Suprapubic skin (tissue), 4 donors: ENCODE measurements around the gene ADGRE1. TPM values are rescaled to one million over a fixed set of nuclear protein-coding genes. Genes with fewer than 3 reads are reported as not detected.

ENCODE experiments used
- DNase-seq, 2 donors: peaks; one replicate each; pipeline ENCODE4 v3.0.0-alpha.2; 2019; ENCODE audit warnings: low spot score in 2 of 2
- H3K27ac ChIP-seq: fragments of 200-600 bp; sonication (generic); one replicate; pipeline ENCODE4 v1.5.1; 2019
- H3K27me3 ChIP-seq: fragments of 200-600 bp; sonication (generic); one replicate; pipeline ENCODE4 v1.5.1; 2019
- H3K36me3 ChIP-seq: fragments of 200-600 bp; sonication (generic); one replicate; pipeline ENCODE4 v1.5.1; 2019
- H3K4me1 ChIP-seq: fragments of 200-600 bp; sonication (generic); one replicate; pipeline ENCODE4 v1.5.1; 2019
- H3K4me3 ChIP-seq: fragments of 200-600 bp; sonication (generic); one replicate; pipeline ENCODE4 v1.5.1; 2019; ENCODE audit warnings: mild to moderate bottlenecking
- H3K9me3 ChIP-seq: fragments of 200-600 bp; sonication (generic); one replicate; pipeline ENCODE4 v1.5.1; 2019
- EP300 ChIP-seq: sonication (generic); formaldehyde crosslinking; IDR thresholded peaks from one replicate; pipeline ENCODE4 v1.6.1; 2017; ENCODE audit warnings: antibody characterized with exemption
- POLR2A ChIP-seq, 2 donors: fragments of 450-650 bp; IDR thresholded peaks; one replicate each; pipeline ENCODE4 v1.6.1; 2017; ENCODE audit warnings: antibody characterized with exemption in 2 of 2, mild to moderate bottlenecking in 2 of 2, moderate library complexity in 2 of 2
- POLR2AphosphoS5 ChIP-seq, 3 donors: sonication (generic); formaldehyde crosslinking; IDR thresholded peaks; one replicate each; pipeline ENCODE4 v1.6.1; 2017; ENCODE audit warnings: antibody characterized with exemption in 3 of 3
- WGBS: methylation state at CpG from one replicate; pipeline ENCODE4 v1.1.5; 2018; 5-methylcytosine and 5-hydroxymethylcytosine counted together
- total RNA-seq, 4 donors: library from RNA; depleted of rRNA; stranded (reverse); fragments of >200 nt; gene quantifications; one replicate each; pipeline ENCODE4 v1.1.0, GENCODE V29; 2016
- TF ChIP-seq, protein P1 (sequence below), 2 donors: fragments of 200-600 bp in 1 of 2; fragments of 450-650 bp in 1 of 2; sonication (generic) in 1 of 2; IDR thresholded peaks; one replicate each; pipeline ENCODE4 v1.5.1; 2016 to 2019; ENCODE audit warnings: antibody characterized with exemption in 2 of 2, mild to moderate bottlenecking in 1 of 2, moderate library complexity in 1 of 2

ADGRE1 gene
- total RNA-seq, 4 donors from 2014 or later = not detected

- Histone ChIP-seq H3K27me3 (peaks cover 5% of the 10 kb centered on the region), H3K9me3 (peaks cover 16% of the 10 kb centered on the region), H3K4me3 (no peak overlapping the region), H3K36me3 (no peaks in the 10 kb centered on the region), H3K27ac (no peak overlapping the region), H3K4me1 (no peaks in the 10 kb centered on the region)
- no peak for DNase-seq
- TF ChIP-seq EP300 (no peak), POLR2A (IDR thresholded peaks at IDR 0.05) (no peak), POLR2AphosphoS5 (IDR thresholded peaks at IDR 0.05) (no peak)
- 74% methylated on average over 8 of the region's 8 CpGs for WGBS
Measured at GRCh38 chr19:6891761-6892385, 4.5 kb downstream of the ADGRE1 start.

DNA sequence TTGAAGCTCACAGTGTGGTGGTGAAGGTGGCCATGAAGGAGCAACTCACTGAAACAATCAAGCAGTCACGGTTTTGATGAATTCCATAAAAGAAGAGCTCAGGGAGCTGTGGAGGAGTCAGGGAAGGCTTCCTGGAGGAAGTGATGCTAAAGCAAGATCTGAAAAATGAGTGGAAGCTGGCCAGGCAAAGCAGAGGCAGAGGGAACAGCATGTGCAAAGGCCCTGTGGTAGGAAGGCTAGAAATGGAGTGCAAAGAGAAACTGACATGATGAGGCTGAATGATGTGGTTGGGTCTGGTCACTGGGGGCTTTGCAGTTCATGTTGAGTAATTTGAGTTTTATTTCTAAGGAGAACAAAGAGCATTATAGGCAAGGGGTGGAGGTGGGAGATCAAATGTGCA, 6.9 kb downstream of the ADGRE1 start:
- no peaks in the 10 kb centered on the region for H3K36me3 ChIP-seq
- H3K9me3 ChIP-seq = peaks cover 22% of the 10 kb centered on the region
- WGBS = 100% methylated on average over 1 of the region's 1 CpG
- no peak for DNase-seq
- no peak overlapping the region for H3K27ac ChIP-seq
- TF ChIP-seq POLR2A (IDR thresholded peaks at IDR 0.05) = no peak
- TF ChIP-seq EP300 = no peak
- TF ChIP-seq, protein P1, sequence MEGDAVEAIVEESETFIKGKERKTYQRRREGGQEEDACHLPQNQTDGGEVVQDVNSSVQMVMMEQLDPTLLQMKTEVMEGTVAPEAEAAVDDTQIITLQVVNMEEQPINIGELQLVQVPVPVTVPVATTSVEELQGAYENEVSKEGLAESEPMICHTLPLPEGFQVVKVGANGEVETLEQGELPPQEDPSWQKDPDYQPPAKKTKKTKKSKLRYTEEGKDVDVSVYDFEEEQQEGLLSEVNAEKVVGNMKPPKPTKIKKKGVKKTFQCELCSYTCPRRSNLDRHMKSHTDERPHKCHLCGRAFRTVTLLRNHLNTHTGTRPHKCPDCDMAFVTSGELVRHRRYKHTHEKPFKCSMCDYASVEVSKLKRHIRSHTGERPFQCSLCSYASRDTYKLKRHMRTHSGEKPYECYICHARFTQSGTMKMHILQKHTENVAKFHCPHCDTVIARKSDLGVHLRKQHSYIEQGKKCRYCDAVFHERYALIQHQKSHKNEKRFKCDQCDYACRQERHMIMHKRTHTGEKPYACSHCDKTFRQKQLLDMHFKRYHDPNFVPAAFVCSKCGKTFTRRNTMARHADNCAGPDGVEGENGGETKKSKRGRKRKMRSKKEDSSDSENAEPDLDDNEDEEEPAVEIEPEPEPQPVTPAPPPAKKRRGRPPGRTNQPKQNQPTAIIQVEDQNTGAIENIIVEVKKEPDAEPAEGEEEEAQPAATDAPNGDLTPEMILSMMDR (IDR thresholded peaks at IDR 0.05) = no peak
- no peak for TF ChIP-seq POLR2AphosphoS5 (IDR thresholded peaks at IDR 0.05)
- H3K4me3 ChIP-seq = no peak overlapping the region
- H3K4me1 ChIP-seq = no peaks in the 10 kb centered on the region
- H3K27me3 ChIP-seq = peaks cover 5% of the 10 kb centered on the region

DNA sequence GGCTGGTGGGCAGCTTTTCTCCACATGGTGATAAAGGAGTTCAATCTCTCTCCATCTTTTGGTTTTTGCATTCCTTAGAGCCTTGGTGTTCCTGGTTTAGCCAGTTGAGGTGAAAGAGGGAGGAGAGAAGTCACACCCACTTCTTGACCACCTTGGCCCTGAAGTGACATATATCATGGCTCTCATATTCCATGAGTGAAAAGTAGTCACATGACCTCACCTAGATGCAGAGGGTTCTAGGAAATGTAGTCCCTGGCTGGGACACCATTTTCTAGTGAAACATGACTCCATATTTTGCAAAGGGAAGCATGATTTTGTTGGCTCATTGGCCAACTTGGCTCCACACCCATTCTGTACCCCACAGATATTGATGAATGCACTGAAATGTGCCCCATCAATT, 16.1 kb downstream of the ADGRE1 start:
- H3K9me3 ChIP-seq = peaks cover 18% of the 10 kb centered on the region
- H3K4me1 ChIP-seq = no peaks in the 10 kb centered on the region
- no peak for DNase-seq
- no peak overlapping the region for H3K27ac ChIP-seq
- no peaks in the 10 kb centered on the region for H3K27me3 ChIP-seq
- no peak overlapping the region for H3K4me3 ChIP-seq
- H3K36me3 ChIP-seq = no peaks in the 10 kb centered on the region
- TF ChIP-seq, protein P1 (IDR thresholded peaks at IDR 0.05) = no peak
- TF ChIP-seq EP300 (no peak), POLR2AphosphoS5 (IDR thresholded peaks at IDR 0.05) (no peak), POLR2A (IDR thresholded peaks at IDR 0.05) (no peak)

GRCh38 chr19:6906559-6907060, 19.2 kb downstream of the ADGRE1 start:
- H3K27me3 ChIP-seq = no peaks in the 10 kb centered on the region
- H3K4me3 ChIP-seq = no peak overlapping the region
- no peaks in the 10 kb centered on the region for H3K36me3 ChIP-seq
- no peak for TF ChIP-seq POLR2A (IDR thresholded peaks at IDR 0.05)
- TF ChIP-seq EP300 = no peak
- TF ChIP-seq, protein P1 (IDR thresholded peaks at IDR 0.05) = no peak
- peaks cover 18% of the 10 kb centered on the region for H3K9me3 ChIP-seq
- no peak overlapping the region for H3K27ac ChIP-seq
- no peaks in the 10 kb centered on the region for H3K4me1 ChIP-seq
- DNase-seq = no peak
- WGBS = 22% methylated on average over 3 of the region's 3 CpGs

- no peak overlapping the region for H3K27ac ChIP-seq
- no peaks in the 10 kb centered on the region for H3K4me1 ChIP-seq
- WGBS = 59% methylated on average over 3 of the region's 3 CpGs
- H3K4me3 ChIP-seq = no peak overlapping the region
- TF ChIP-seq, protein P1 (IDR thresholded peaks at IDR 0.05) = no peak
- no peak for TF ChIP-seq EP300
- no peak for TF ChIP-seq POLR2AphosphoS5 (IDR thresholded peaks at IDR 0.05)
- TF ChIP-seq POLR2A (IDR thresholded peaks at IDR 0.05) = no peak
- no peaks in the 10 kb centered on the region for H3K27me3 ChIP-seq
- no peaks in the 10 kb centered on the region for H3K36me3 ChIP-seq
- peaks cover 27% of the 10 kb centered on the region for H3K9me3 ChIP-seq
- no peak for DNase-seq
Measured at GRCh38 chr19:6911523-6911922, 24.1 kb downstream of the ADGRE1 start.
